Stimulated activated CD8-positive, alpha-beta memory T cell treated with anti-CD3 and anti-CD28 coated beads, Interleukin-7, amount 100 ng/mL, for 4 hours (primary cell): ENCODE measurements around the gene RCHY1.
"Not testable (repeated sequence)": the region's sequence is repeated elsewhere in the genome, so short reads cannot be mapped to it uniquely, and the experiment has no call there.

Source experiments
- DNase-seq, 2 donors: peaks; one replicate each; pipeline ENCODE4 v3.0.0-alpha.2; 2020; ENCODE audit warnings: low read depth in 2 of 2

The RCHY1 gene

DNA sequence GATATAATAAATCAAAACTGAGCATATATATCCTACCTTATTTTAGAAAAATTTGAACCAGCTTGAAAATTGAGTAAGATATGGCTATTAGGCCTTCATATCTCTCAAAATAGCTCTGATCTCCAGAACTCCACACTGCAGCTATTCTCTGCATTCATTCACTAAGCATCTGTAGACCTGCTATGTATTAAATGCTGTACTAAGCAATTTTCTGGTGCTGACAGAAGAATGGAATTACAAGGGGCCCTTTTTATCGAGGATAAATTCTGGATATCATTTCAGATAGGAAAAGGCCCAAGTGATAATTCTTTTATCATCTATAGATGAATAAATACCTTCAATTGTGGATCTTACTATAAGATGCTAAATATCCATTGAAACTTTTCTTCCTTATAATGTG is 1.9 kb upstream of the RCHY1 start:
- DNase-seq: no peak

DNA sequence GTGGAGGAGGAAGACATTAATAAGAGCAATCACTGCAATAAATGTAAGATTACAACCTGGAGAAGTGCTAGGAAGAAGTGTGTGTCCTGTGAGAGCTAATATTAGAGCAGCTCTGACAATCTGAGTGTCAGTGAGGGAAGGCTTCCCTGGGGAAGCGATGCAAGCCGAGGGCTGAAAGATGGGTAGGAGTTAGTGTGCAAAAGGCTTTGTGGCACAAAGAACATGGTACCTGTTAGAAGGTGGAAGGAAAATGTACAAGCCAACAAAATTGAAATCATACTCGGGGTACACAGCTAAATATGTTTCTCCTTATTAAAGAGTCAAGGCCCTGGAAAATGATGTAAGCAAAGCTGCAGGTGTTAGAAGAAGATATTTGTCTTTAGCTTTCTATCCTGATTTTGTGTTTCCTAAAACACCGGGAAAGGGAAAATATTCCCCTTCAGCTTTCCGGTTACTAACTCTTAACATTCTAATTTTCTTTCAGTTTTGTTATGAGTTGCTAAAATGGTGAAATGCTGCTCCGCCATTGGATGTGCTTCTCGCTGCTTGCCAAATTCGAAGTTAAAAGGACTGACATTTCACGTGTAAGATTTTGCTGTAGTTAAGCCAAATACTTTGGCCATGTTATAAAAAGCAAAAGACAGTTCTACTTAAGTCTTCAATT is 878 bp upstream of the RCHY1 start:
- no peak for DNase-seq

DNA sequence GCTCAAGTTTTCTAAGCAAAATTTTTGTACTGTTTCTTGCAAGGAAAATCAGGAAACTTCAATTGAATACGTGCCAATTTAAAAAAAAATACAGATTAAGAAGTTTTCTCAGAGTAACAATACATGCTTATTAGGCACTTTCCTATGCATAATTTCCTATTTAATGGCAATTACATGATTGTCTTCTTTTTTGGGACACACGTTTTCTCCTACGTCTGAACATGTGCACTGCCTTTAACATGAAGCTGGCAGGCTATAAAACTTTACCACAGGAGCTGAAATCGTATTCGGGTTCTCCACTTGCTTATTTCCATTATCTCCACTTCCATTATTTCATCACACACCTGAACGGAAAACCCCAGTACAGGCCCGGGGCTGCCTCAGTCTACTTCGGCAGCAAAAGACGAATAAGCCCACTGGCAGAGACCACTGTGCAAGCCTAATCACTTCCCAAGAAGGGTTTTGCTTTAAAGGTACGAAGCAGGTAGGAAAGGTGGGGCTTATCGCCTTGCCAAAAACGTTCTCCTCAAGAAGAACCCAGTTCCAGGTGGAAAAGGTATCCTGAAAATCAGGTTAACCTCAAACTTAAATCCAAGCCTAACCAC is 575 bp downstream of the RCHY1 start:
- no peak for DNase-seq

GRCh38 chr4:75512386-75513211 is 1.6 kb downstream of the RCHY1 start:
- no peak for DNase-seq

- no peak for DNase-seq
These were observed 2.4 kb downstream of the RCHY1 start for GRCh38 chr4:75511841-75512240.

- DNase-seq: not testable (repeated sequence)
These were observed 4.6 kb downstream of the RCHY1 start for GRCh38 chr4:75509592-75509991.

- no peak for DNase-seq
These were observed 8.6 kb downstream of the RCHY1 start for GRCh38 chr4:75505630-75506029.

GRCh38 chr4:75502671-75503070 is 11.5 kb downstream of the RCHY1 start:
- DNase-seq: no peak

DNA sequence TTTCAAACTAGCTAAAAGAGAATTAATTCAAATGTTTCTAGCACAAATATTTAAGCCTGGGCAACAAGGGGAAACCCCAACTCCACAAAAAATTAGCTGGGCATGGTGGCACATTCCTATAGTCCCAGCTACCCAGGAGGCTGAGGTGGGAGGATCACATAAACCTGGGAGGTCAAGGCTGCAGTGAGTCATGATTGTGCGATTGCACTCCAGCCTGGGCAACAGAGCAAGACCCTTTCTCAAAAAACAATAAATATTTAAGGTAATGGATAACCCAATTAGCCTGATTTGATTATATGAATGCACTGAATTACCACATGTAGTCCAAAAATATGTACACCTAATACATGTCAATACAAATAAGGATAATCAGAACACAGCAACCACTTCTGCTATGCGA is 14.3 kb downstream of the RCHY1 start:
- DNase-seq: no peak

GRCh38 chr4:75498041-75498440 is 16.2 kb downstream of the RCHY1 start:
- DNase-seq: no peak

DNA sequence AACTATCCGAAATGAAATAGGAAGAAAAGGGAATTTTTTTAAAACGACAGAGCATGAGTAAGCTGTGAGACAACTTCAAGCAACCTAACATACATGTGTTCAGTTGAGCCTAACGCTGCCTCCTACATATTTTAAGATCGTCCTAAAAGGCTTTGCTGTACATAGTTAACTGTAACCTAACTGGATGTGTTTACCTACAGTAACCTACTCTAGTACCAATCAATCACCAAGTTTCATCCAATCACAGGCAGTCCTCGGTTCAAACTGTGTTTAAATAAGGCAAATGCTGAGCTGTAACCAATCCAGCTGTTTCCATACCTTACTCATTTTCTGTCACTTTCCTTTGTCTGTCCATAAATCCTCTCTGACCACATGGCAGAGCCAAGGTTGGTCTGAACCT is 17.1 kb downstream of the RCHY1 start:
- no peak for DNase-seq

GRCh38 chr4:75496406-75496805 is 17.8 kb downstream of the RCHY1 start:
- no peak for DNase-seq

- DNase-seq: no peak
These were observed 18.7 kb downstream of the RCHY1 start for GRCh38 chr4:75495476-75495875.

DNA sequence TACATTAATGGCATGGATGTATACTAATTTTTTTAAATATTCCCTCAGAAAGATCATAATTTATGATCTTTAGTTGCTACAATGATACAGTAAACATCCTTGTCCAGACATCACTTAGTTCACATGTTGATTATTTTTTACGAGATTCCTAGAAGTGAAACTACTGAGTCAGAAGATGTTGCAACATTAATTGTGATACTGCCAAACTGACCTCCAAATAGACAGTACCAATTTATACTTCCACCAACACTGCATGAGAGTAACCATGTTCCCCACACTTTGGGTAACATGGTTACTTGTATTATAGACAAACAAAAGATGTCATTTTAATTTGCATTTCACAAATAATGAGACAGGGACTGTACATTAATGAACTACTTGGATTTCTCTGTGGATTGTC is 19.6 kb downstream of the RCHY1 start:
- no peak for DNase-seq

DNA sequence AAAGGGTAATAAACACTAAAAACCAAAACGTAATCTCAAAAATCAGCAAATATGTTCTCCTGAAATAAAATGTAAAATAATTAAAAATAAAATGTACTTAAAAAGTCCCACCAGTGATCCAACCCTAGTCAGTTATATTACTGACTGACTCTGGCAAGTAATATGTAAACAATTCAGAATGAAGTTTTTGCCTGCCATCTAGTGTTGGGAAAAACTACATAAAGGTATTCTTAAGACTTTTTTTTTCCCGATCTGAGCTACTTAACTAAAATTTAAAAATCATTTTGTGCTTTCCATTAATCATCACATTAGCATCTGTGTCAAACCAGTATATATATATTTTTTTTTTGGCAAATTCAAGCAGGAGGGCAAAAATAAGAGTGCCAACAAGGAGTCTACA is 24.0 kb downstream of the RCHY1 start:
- DNase-seq: no peak

GRCh38 chr4:75484190-75484589 is 30.0 kb downstream of the RCHY1 start:
- no peak for DNase-seq

GRCh38 chr4:75477201-75477600 is 37.0 kb downstream of the RCHY1 start:
- no peak for DNase-seq

GRCh38 chr4:75470738-75471137 is 43.5 kb downstream of the RCHY1 start:
- DNase-seq: no peak

- DNase-seq: no peak
These were observed 44.3 kb downstream of the RCHY1 start for GRCh38 chr4:75469896-75470295.

DNA sequence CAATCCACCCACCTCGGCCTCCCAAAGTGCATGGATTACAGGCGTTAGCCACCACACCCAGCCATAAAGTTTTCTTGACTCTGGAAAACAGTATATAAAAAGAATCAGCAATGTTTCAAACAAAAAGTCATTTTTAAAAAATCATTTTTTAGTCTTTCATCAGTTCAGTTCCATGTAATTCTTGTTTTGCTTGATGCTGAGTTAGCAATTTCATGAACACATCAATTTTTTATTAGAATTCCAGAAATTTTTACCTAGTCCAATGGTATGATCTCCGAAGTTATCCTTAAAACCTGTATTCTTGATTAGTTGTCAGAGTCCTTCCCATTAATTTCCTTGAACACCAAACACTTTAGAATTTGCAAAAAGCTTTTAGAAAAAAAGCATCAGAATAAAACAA is 56.8 kb downstream of the RCHY1 start:
- no peak for DNase-seq

- DNase-seq: no peak
These were observed 80.1 kb downstream of the RCHY1 start for GRCh38 chr4:75434105-75434504.

DNA sequence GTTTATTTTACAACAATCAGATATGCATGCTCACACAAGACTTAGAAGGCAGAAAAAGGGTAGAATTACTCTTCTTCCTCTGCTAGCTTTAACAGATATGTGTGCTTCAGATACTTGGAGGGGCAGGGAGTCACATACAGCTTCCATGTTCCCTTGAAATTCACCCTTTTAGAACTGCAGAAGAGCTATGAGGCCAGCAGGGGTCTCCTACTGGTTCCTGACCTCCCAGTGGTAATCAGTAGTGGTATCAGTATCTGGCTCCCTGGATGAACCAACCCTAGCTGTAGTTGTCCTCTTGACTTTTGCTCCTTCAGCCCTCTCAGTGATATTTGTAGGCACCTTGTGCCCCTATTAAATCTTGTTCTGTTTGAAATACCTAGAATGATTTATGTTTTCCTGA is 81.5 kb downstream of the RCHY1 start:
- DNase-seq: no peak

GRCh38 chr4:75429208-75429607 is 85.0 kb downstream of the RCHY1 start:
- DNase-seq: no peak
